NT2/D1 (cell line): ENCODE measurements around the gene C19orf67.

ENCODE experiments used
- YY1 ChIP-seq: IDR thresholded peaks from 2 replicates; pipeline ENCODE4 v1.6.1; 2011; ENCODE audit not compliant: insufficient read length, insufficient read depth
- ZNF274 ChIP-seq: IDR thresholded peaks from 2 replicates; pipeline ENCODE4 v1.6.1; 2011; ENCODE audit warnings: mild to moderate bottlenecking, low read depth, low read length

DNA sequence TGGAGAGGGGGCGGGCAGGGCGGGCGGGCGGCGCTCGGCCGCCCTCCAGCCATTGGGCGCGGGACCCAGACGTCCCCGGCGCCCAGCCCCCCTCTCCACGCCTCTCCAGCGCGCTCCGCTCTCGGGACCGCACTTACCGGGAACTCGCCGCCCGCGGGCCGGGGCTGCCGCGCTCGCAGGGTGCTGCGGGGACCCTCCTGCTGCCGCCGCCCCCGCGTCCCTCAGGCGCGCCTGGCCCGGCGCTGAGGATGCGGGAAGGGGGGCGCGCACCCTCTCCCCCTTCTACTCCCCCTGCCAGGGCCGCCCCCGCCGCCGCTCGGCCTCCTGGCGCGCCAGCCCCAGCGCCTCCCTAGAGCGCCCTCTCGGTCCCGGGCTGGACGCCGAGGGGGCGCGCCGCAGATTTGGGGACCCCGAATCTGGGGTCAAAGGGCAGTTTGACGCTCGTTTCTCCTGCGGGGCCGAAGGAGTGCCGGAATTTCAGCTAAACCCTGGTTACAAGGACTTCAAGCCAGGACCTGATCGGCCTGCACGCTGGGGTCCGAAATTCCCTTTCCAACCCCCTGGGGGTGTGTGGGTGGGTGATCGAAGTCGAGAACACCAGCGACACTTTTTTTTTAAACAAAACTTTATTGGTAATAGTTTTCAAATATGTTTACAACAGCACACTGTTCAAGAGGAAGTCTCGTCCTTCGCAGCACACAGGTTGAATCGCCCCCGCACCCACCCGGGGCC is 5.7 kb upstream of the C19orf67 start:
- TF ChIP-seq YY1 = no peak
- TF ChIP-seq ZNF274 = no peak
